Parathyroid adenoma (tissue), 2 donors: Measurements from ENCODE around the gene UXS1.

Source experiments
- H2AFZ ChIP-seq: fragments of 300-600 bp; sonication (generic); one replicate; pipeline ENCODE4 v1.7.0; 2017; ENCODE audit warnings: antibody characterized with exemption, mild to moderate bottlenecking
- H3K27ac ChIP-seq: fragments of 300-600 bp; sonication (generic); one replicate; pipeline ENCODE4 v1.7.0; 2017
- H3K27me3 ChIP-seq: fragments of 300-600 bp; sonication (generic); one replicate; pipeline ENCODE4 v1.7.0; 2017; ENCODE audit warnings: low read length; ENCODE audit not compliant: control insufficient read depth, insufficient read depth
- H3K36me3 ChIP-seq: fragments of 300-600 bp; sonication (generic); one replicate; pipeline ENCODE4 v1.7.0; 2017; ENCODE audit warnings: low read length; ENCODE audit not compliant: control insufficient read depth, insufficient read depth
- H3K4me1 ChIP-seq: fragments of 300-600 bp; sonication (generic); one replicate; pipeline ENCODE4 v1.7.0; 2017; ENCODE audit warnings: control low read depth
- H3K4me2 ChIP-seq: fragments of 300-600 bp; sonication (generic); one replicate; pipeline ENCODE4 v1.7.0; 2017; ENCODE audit warnings: low read length
- H3K4me3 ChIP-seq: fragments of 300-600 bp; sonication (generic); one replicate; pipeline ENCODE4 v1.7.0; 2017; ENCODE audit warnings: low read depth, low read length
- H3K79me2 ChIP-seq: fragments of 300-600 bp; sonication (generic); one replicate; pipeline ENCODE4 v1.7.0; 2017; ENCODE audit warnings: control low read depth
- H3K9ac ChIP-seq: fragments of 300-600 bp; sonication (generic); one replicate; pipeline ENCODE4 v1.7.0; 2017; ENCODE audit warnings: mild to moderate bottlenecking
- H3K9me3 ChIP-seq: fragments of 300-600 bp; sonication (generic); one replicate; pipeline ENCODE4 v1.7.0; 2017; ENCODE audit warnings: low read length; ENCODE audit not compliant: control insufficient read depth
- CTCF ChIP-seq: fragments of 300-600 bp; sonication (generic); IDR thresholded peaks from one replicate; pipeline ENCODE4 v1.7.0; 2017; ENCODE audit warnings: antibody characterized with exemption, mild to moderate bottlenecking
- donor health status: primary hyperparathyroidism.

The UXS1 gene

GRCh38 chr2:106180602-106181001 is 13.5 kb downstream of the UXS1 start:
- no peak for TF ChIP-seq CTCF
- no peaks in the 10 kb centered on the region for H3K36me3 ChIP-seq
- peaks cover 4% of the 10 kb centered on the region for H3K4me1 ChIP-seq
- no peaks in the 10 kb centered on the region for H3K9me3 ChIP-seq
- H3K79me2 ChIP-seq: peaks cover 30% of the 10 kb centered on the region
- no peak overlapping the region for H2AFZ ChIP-seq
- H3K27me3 ChIP-seq: no peaks in the 10 kb centered on the region
- no peak overlapping the region for H3K27ac ChIP-seq
- H3K4me3 ChIP-seq: no peak overlapping the region
- H3K4me2 ChIP-seq: no peak overlapping the region
- H3K9ac ChIP-seq: no peak overlapping the region

GRCh38 chr2:106178716-106179115 is 15.4 kb downstream of the UXS1 start:
- H3K4me2 ChIP-seq: no peak overlapping the region
- no peaks in the 10 kb centered on the region for H3K36me3 ChIP-seq
- H2AFZ ChIP-seq: no peak overlapping the region
- peaks cover 8% of the 10 kb centered on the region for H3K4me1 ChIP-seq
- H3K9me3 ChIP-seq: no peaks in the 10 kb centered on the region
- no peak overlapping the region for H3K9ac ChIP-seq
- no peak overlapping the region for H3K4me3 ChIP-seq
- H3K79me2 ChIP-seq: peaks cover 19% of the 10 kb centered on the region
- H3K27me3 ChIP-seq: no peaks in the 10 kb centered on the region
- H3K27ac ChIP-seq: no peak overlapping the region
- no peak for TF ChIP-seq CTCF

GRCh38 chr2:106177581-106177980 is 16.5 kb downstream of the UXS1 start:
- Histone ChIP-seq H3K4me2 (no peak overlapping the region), H3K4me1 (peaks cover 4% of the 10 kb centered on the region), H2AFZ (no peak overlapping the region), H3K4me3 (no peak overlapping the region), H3K27me3 (no peaks in the 10 kb centered on the region), H3K27ac (no peak overlapping the region), H3K9ac (no peak overlapping the region), H3K36me3 (no peaks in the 10 kb centered on the region), H3K79me2 (peaks cover 28% of the 10 kb centered on the region), H3K9me3 (no peaks in the 10 kb centered on the region)
- no peak for TF ChIP-seq CTCF

- H3K9me3 ChIP-seq: no peaks in the 10 kb centered on the region
- peaks cover 4% of the 10 kb centered on the region for H3K4me1 ChIP-seq
- no peak overlapping the region for H2AFZ ChIP-seq
- no peak for TF ChIP-seq CTCF
- H3K27ac ChIP-seq: no peak overlapping the region
- H3K9ac ChIP-seq: no peak overlapping the region
- H3K4me2 ChIP-seq: no peak overlapping the region
- H3K79me2 ChIP-seq: peaks cover 35% of the 10 kb centered on the region
- H3K36me3 ChIP-seq: no peaks in the 10 kb centered on the region
- no peak overlapping the region for H3K4me3 ChIP-seq
- H3K27me3 ChIP-seq: no peaks in the 10 kb centered on the region
These were observed 17.5 kb downstream of the UXS1 start for GRCh38 chr2:106176446-106177099.
